Keratinocyte (primary cell): ENCODE measurements around the gene ACSM2A.
"Not testable (repeated sequence)": the region's sequence is repeated elsewhere in the genome, so short reads cannot be mapped to it uniquely, and the experiment has no call there.

Experiments used
- CTCF ChIP-seq, 3 experiments: IDR thresholded peaks in 1 of 3; conservative IDR thresholded peaks in 1 of 3; optimal IDR thresholded peaks in 1 of 3; 2 replicates in 2 of 3; 3 replicates in 1 of 3; pipeline versions ENCODE3 to v1.5.1; 2011; ENCODE audit warnings: low read length in 3 of 3, mild to moderate bottlenecking in 3 of 3, moderate library complexity in 2 of 3, control low read depth in 1 of 3, inconsistent platforms in 1 of 3; ENCODE audit not compliant: insufficient read depth in 2 of 3; ENCODE audit errors: extremely low read depth in 1 of 3
- EZH2 ChIP-seq: IDR thresholded peaks from one replicate; pipeline ENCODE4 v1.6.1; 2012; ENCODE audit warnings: inconsistent platforms, mild to moderate bottlenecking, low read length, moderate library complexity

GRCh38 chr16:20459227-20459626, 7.9 kb downstream of the ACSM2A start:
- TF ChIP-seq CTCF (optimal IDR thresholded peaks at IDR 0.05 in 1 of 3, IDR thresholded peaks at IDR 0.05 in 1 of 3, conservative IDR thresholded peaks at IDR 0.05 in 1 of 3; ENCODE audit: extremely low read depth in 1 of 3, insufficient read depth in 2 of 3, low read length in 3 of 3); EZH2: not testable (repeated sequence)
